Ovary (tissue), 3 donors: ENCODE results near the gene CNNM4.

ENCODE experiments used
- CTCF ChIP-seq, 3 donors: fragments of 450-650 bp in 2 of 3; fragments of 200-600 bp in 1 of 3; IDR thresholded peaks; one replicate each; pipeline versions ENCODE4 v1.5.1 to v1.8.0; 2016 to 2022; ENCODE audit warnings: antibody characterized with exemption in 3 of 3, mild to moderate bottlenecking in 1 of 3
- POLR2A ChIP-seq: fragments of 450-650 bp; IDR thresholded peaks from one replicate; pipeline ENCODE4 v1.6.1; 2017; ENCODE audit warnings: antibody characterized with exemption, mild to moderate bottlenecking, moderate library complexity
- donor health status: DM: no; HTN: no; CAD: no.

- TF ChIP-seq CTCF (IDR thresholded peaks at IDR 0.05) = no peak
- no peak for TF ChIP-seq POLR2A
Measured at GRCh38 chr2:96861074-96861473, 100.4 kb downstream of the CNNM4 start.
